NCI-H2196 treated with DMSO at 0.1 percent for 48 hours (cell line): Measurements from ENCODE around the gene SEMA6D.
"Not testable (repeated sequence)": the region's sequence is repeated elsewhere in the genome, so short reads cannot be mapped to it uniquely, and the experiment has no call there.

ENCODE experiments used
- DNase-seq: peaks from one replicate; lab custom pipeline; 2025; ENCODE audit not compliant: unreplicated experiment; lab: John Stamatoyannopoulos, UW

SEMA6D gene

GRCh38 chr15:47718497-47719437 is 1.5 kb downstream of the SEMA6D start:
- DNase-seq: no peak

GRCh38 chr15:47719730-47720129 is 2.4 kb downstream of the SEMA6D start:
- no peak for DNase-seq

DNA sequence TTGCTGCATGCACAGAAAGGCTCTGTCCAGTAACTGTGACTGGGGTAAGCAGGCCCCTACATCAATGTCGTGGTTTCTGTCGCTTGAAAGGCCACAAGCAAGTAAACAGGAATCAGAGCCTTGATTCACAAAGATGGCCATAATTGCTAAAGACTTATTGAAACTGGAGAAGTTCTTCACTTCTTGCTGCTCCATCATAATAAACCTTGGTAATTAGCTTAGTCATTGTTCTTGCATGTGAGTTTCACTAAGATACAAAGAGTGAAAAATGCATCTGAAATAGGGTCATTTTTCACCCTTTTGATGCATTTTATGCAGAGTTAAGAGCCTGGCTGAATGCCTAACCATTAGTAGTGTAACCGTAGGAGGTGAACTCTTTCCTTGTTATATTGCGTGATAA is 3.2 kb downstream of the SEMA6D start:
- no peak for DNase-seq

- no peak for DNase-seq
These were observed 4.4 kb downstream of the SEMA6D start for GRCh38 chr15:47721676-47722075.

GRCh38 chr15:47724346-47724745 is 7.0 kb downstream of the SEMA6D start:
- DNase-seq: no peak

DNA sequence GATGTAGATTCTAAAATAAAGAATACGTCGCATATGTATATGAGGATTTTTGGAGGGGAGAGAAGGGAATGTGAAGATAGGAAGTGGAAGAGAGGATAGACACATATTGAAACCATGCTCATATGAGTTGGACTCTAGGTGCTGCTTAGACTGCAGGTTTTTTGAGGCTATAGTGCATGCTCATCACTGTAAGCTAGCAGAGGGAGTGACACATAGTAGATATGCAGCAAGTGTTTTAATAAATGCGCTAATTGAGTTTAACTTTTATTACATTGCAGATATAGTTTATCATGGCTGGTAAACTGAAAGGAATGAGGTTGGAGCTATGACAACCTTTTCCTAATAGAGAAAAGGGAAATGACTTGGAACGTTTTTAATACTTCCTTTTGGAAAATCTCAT is 7.7 kb downstream of the SEMA6D start:
- no peak for DNase-seq

DNA sequence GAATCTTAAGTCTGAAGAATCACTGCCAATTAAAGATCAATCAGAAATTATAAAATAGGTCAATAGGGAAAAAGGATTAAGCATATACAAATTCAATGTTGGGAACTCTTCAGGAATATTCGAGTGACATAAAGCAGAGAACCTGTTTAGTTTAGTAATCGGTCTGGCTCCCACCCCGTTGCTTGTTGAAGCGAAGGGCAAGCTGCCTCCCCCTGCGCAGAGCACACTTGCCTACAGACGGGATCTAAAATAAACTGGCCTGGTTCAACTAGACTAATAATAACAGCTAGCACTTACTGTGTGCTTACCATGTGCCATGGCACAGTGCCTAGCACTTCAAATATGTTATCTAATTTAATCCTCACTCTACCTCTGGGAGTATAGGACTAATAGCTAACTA is 8.6 kb downstream of the SEMA6D start:
- no peak for DNase-seq

DNA sequence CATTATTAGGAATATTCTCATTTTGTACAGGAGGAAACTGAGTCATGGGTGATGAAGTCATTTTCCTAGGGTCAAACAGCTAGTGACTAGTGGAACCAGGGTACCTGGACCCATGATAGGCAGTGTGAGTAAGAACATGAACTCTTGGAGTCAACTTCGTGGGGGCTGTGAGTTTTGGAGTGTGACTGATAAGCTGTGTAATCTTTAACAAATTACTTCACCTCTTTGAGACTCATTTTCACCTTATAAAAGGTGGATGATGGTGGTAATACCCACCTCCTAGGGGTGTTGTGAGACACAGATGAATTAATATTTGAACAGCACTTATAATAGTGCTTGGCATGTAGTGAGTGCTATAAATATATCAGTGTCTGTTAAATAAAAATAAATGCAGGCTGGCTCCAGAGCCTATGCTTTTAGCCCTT is 9.1 kb downstream of the SEMA6D start:
- DNase-seq: no peak

DNA sequence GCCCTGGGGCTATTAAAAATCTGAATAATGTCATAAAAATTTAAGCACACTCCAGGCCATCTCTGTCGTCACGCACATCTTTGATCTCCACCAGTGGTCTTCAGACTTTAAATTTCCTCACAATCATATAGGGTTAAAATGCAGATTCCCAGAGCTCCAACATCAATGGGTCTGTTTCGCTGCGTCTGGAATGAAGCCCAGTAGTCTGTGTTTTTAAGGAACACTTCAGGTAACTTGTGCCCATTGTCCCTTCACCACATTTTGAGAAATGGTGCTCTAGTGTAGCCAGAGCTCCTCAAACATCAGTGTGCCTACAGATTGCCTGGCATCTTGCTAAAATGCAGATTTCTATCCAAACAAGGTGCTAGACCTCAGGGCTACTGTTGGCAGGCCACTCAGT is 9.8 kb downstream of the SEMA6D start:
- no peak for DNase-seq

DNA sequence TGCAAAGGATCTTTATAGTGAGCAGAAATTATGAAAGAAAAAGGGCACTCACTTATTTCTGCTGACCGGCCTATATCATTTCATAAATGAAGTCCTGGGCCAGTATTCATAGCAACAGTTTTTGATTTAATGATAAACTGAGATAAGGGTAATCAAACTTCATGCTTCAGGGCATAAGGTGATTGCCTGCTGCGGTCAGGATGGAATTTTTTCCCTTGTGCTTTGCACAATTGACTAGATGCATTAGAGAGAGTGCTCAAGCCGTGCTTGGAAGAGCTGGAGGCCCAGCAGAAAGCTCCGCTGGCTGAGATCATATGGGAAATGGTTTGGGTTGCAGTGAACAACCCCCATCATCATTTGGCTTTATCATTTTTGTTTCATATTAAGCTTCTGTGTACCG is 10.4 kb downstream of the SEMA6D start:
- DNase-seq: no peak

DNA sequence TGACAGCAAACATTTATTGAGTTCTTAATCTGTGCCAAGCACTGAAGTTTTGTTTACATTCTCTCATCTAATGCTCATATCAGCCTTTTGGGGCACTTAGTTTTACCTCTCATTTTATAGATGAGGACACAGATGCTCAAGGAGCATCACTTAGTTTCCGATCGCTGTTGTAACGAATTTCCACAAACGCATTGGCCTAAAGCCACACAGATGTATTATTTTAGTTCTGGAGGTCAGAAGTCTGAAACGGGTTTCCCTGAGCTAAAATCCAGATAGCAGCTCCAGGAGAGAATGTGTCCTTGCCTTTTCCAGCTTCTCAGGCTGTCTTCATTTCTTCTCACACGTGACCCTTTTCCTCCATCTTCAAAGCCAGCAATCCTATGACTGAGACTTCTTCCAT is 11.1 kb downstream of the SEMA6D start:
- DNase-seq: no peak

DNA sequence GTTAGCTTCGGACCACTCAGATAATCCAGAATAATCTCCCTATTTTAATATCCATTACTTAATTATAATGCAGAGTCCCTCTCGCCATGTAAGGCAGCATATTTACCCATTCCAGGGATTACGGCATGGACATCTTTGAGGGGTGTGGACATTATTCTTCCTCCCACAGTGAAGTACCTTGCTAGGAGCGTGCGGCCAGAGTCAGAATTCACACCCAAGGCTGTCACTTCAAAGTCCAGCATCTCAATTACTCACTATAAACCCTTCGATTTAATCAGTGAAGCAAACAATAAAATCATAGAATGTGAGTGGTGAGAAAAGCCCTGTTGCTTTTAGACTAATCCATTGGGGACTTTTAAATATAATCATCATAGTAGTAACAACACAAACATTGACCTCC is 11.6 kb downstream of the SEMA6D start:
- no peak for DNase-seq

DNA sequence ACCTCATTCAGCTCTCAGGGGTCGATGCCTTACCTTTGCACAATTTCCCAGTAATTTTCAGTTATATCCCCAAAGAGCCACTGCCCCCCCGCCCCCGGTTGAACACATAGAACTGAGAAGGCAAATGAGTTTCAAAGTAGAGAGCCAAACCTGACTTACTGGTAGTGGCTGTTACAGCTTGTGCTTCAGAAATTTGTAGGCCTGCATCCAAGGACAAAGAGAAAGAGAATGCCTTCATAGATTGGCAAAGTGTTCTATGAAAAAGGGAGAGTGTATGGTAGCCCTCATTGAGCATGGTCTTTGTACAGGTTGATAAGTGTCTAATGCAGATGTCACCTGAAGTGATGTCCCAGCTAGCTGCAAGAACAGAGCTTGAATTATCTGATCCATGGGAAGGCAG is 13.9 kb downstream of the SEMA6D start:
- no peak for DNase-seq

DNA sequence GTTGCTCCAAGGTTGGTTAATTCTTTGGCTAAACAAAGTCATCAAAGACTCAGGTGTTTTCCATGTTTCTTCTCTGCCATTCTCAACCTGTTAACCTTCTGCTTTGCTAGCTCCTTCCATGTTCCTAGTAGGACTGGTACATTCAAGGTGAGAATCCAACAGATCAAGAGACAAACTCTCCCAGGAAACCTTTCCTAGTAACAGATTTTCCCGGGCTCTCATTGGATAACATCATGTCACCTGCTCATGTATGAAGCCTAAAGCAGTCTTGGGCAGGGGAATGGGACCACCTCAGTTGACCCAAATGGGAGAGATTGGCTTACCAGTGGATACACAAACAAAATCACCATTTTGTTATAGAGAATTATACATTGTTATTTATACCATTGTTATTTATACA is 14.9 kb downstream of the SEMA6D start:
- no peak for DNase-seq

GRCh38 chr15:47733085-47733484 is 15.8 kb downstream of the SEMA6D start:
- no peak for DNase-seq

- no peak for DNase-seq
These were observed 19.0 kb downstream of the SEMA6D start for GRCh38 chr15:47736143-47736786.

DNA sequence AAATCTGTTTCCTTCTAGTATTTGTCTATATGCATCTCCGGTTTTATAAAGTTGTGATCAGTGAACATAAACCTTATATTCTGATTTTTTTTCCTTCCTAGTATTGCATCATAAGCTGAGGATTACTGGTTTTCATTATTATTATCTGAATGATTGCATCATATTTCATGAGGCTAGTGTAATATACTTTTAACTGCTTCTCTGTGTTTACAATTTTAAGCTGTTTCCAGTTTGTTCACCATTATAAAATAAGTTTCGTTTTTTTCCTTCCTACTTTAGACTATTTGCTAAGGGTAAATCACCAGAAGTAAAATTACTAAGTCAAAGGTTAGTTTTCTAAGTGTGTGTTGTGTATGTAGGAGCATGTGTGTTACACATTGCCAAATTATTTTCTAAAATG is 20.2 kb downstream of the SEMA6D start:
- no peak for DNase-seq

DNA sequence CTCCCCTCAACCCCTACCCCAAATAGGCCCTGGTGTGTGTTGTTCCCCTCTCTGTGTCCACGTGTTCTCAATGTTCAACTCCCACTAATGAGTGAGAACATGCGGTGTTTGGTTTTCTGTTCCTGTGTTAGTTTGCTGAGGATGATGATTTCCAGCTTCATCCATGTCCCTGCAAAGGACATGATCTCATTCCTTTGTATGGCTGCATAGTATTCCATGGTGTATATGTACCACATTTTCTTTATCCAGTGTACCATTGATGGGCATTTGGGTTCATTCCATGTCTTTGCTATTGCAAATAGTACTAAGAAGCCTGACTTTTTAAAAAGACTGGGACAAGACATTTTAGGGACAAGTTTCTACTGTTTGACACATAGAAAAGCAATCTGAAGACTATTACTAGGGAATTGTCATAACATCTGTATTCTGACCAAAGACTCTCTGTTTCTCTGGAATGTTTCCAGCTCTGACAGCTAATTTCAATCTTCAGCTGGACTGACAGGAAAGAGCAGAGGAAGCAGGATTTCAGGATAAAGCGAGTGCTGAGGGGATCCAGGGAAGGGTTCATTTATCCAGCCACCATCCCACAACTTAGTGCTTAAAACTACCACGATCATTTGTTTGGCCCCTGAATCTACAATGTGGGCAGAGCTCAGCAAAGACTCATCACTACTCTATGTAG is 21.0 kb downstream of the SEMA6D start:
- not testable (repeated sequence) for DNase-seq

GRCh38 chr15:47741082-47741481 is 23.8 kb downstream of the SEMA6D start:
- DNase-seq: no peak

GRCh38 chr15:47741907-47742306 is 24.6 kb downstream of the SEMA6D start:
- DNase-seq: no peak

GRCh38 chr15:47742334-47742733 is 25.0 kb downstream of the SEMA6D start:
- no peak for DNase-seq

- no peak for DNase-seq
These were observed 25.4 kb downstream of the SEMA6D start for GRCh38 chr15:47742742-47743141.
